Measurements from ENCODE around the gene MTPN. TPM values are rescaled to one million over a fixed set of nuclear protein-coding genes. Genes with fewer than 3 reads are reported as not detected.

The MTPN gene
- total RNA-seq (2021; fragmentation: NEBNext Ultra II Directional; extraction: Animal tissue kit (Norgen Biotek cat#: 25700)), result 100 to 1,000 TPM; 242 to 306 (median 273) TPM
- long read RNA-seq, transcript MTPN-201 (4 exons, 3,738 nt), result major isoform, 101 of 125 reads
- long read RNA-seq, partial matches to known transcripts, result 3 of 125 reads
- long read RNA-seq, other reads (novel, unspliced or antisense), result 21 of 125 reads

- Mint-ChIP-seq H3K36me3 (ENCODE audit: low read depth) (peaks cover 16% of the 10 kb centered on the region), H3K27me3 (ENCODE audit: insufficient read depth) (no peaks in the 10 kb centered on the region), H3K27ac (peak within 1 kb of the TSS; percentile 89), H3K9me3 (no peaks in the 10 kb centered on the region; the same call in 1 of the 2 replicates), H3K4me1 (ENCODE audit: low read depth) (peaks cover 74% of the 10 kb centered on the region), H3K4me3 (peak within 1 kb of the TSS; percentile 95)
- DNase-seq, result peak; percentile 96
- no peak for TF ChIP-seq CTCF (IDR thresholded peaks at IDR 0.05)
Observed at GRCh38 chr7:135977007-135977741, at the start of gene MTPN. Gene MTPN, minus strand, starts transcription at chr7:135977359. Its CDS starts 259 bp downstream, at chr7:135977100.

GRCh38 chr7:136026209-136026608 lies 49.0 kb upstream of the MTPN start:
- no peak for DNase-seq
- Mint-ChIP-seq H3K9me3 (no peaks in the 10 kb centered on the region), H3K27me3 (ENCODE audit: insufficient read depth) (peaks cover 8% of the 10 kb centered on the region), H3K4me1 (ENCODE audit: low read depth) (no peaks in the 10 kb centered on the region), H3K4me3 (no peak overlapping the region), H3K36me3 (ENCODE audit: low read depth) (no peaks in the 10 kb centered on the region), H3K27ac (no peak overlapping the region)
- TF ChIP-seq CTCF (IDR thresholded peaks at IDR 0.05), result no peak

GRCh38 chr7:136023134-136023869 lies 46.1 kb upstream of the MTPN start:
- Mint-ChIP-seq H3K9me3 (no peaks in the 10 kb centered on the region), H3K27ac (no peak overlapping the region), H3K27me3 (ENCODE audit: insufficient read depth) (peaks cover 10% of the 10 kb centered on the region), H3K4me1 (ENCODE audit: low read depth) (no peaks in the 10 kb centered on the region), H3K4me3 (no peak overlapping the region), H3K36me3 (ENCODE audit: low read depth) (no peaks in the 10 kb centered on the region)
- TF ChIP-seq CTCF (IDR thresholded peaks at IDR 0.05), result no peak
- DNase-seq, result no peak

- H3K27me3 Mint-ChIP-seq (ENCODE audit: insufficient read depth), result peaks cover 7% of the 10 kb centered on the region; the same call in 1 of the 2 replicates
- H3K36me3 Mint-ChIP-seq (ENCODE audit: low read depth), result no peaks in the 10 kb centered on the region
- no peaks in the 10 kb centered on the region for H3K4me1 Mint-ChIP-seq (ENCODE audit: low read depth)
- no peak for DNase-seq
- no peak overlapping the region for H3K4me3 Mint-ChIP-seq
- no peak overlapping the region for H3K27ac Mint-ChIP-seq
- H3K9me3 Mint-ChIP-seq, result no peaks in the 10 kb centered on the region
- no peak for TF ChIP-seq CTCF (IDR thresholded peaks at IDR 0.05)
Observed at GRCh38 chr7:136020556-136020955, 43.4 kb upstream of the MTPN start.

GRCh38 chr7:136018104-136018503 lies 40.9 kb upstream of the MTPN start:
- TF ChIP-seq CTCF (IDR thresholded peaks at IDR 0.05), result no peak
- Mint-ChIP-seq H3K36me3 (ENCODE audit: low read depth) (no peaks in the 10 kb centered on the region), H3K4me3 (no peak overlapping the region), H3K27me3 (ENCODE audit: insufficient read depth) (peaks cover 13% of the 10 kb centered on the region), H3K9me3 (no peaks in the 10 kb centered on the region), H3K27ac (no peak overlapping the region), H3K4me1 (ENCODE audit: low read depth) (no peaks in the 10 kb centered on the region)
- DNase-seq, result peak; percentile 0
